K562 (cell line): ENCODE measurements around the gene CADPS2.

Experiments used
- BHLHE40 ChIP-seq: IDR thresholded peaks from 2 replicates; pipeline ENCODE4 v1.6.1; 2011; ENCODE audit warnings: low read length, improper control_type of control experiment
- CTCF ChIP-seq, 3 experiments: IDR thresholded peaks in 2 of 3; conservative IDR thresholded peaks in 1 of 3; 2 replicates each; pipeline ENCODE4 v1.5.1; 2011 to 2012; ENCODE audit warnings: low read length in 3 of 3, mild to moderate bottlenecking in 3 of 3, control low read depth in 2 of 3, improper control_type of control experiment in 1 of 3, inconsistent platforms in 1 of 3, low read depth in 1 of 3, mixed read lengths in 1 of 3, moderate library complexity in 1 of 3; ENCODE audit not compliant: insufficient read depth in 2 of 3
- JUN ChIP-seq, 2 experiments: sonication (generic) in 1 of 2; formaldehyde crosslinking in 1 of 2; IDR thresholded peaks; 2 replicates each; pipeline versions ENCODE4 v1.6.1 to v1.8.0; 2012 to 2022; ENCODE audit warnings: borderline replicate concordance in 2 of 2, mild to moderate bottlenecking in 2 of 2, improper control_type of control experiment in 1 of 2, low read depth in 1 of 2, low read length in 1 of 2, missing genetic modification reagents in 1 of 2
- POLR2AphosphoS2 ChIP-seq: IDR thresholded peaks from 2 replicates; pipeline ENCODE4 v1.6.1; 2012; ENCODE audit warnings: low read length, improper control_type of control experiment
- RBM15 ChIP-seq: fragments of 200-400 bp; formaldehyde crosslinking; IDR thresholded peaks from 2 replicates; pipeline ENCODE4 v1.6.1; 2018; ENCODE audit warnings: mild to moderate bottlenecking, low read length, moderate library complexity; ENCODE audit not compliant: insufficient read depth
- ZNF24 ChIP-seq: fragments of 450-650 bp; IDR thresholded peaks from 2 replicates; pipeline ENCODE4 v1.6.1; 2016
- TF ChIP-seq, protein P1 (sequence below): fragments of 450-650 bp; IDR thresholded peaks from 2 replicates; pipeline ENCODE4 v1.6.1; 2016; ENCODE audit warnings: borderline replicate concordance

DNA sequence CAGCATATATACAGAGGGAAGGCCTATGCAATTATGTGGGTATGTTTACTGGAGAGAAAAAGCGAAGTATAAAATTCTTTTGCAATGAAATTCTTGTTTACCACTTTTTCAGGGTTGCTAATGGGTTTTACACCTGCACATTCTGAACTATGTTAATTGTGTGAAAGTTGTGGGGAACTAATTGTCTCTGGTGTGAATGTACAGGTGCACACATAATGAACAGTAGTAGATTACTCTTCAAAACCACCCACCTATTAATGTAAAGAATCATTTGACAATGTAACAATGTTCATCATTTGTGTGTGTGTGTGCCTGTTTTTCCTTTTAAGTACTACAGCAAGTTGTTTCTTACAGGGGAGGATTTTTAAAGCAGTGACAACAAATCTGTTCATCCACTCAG lies 501.7 kb downstream of the CADPS2 start:
- TF ChIP-seq, protein P1, sequence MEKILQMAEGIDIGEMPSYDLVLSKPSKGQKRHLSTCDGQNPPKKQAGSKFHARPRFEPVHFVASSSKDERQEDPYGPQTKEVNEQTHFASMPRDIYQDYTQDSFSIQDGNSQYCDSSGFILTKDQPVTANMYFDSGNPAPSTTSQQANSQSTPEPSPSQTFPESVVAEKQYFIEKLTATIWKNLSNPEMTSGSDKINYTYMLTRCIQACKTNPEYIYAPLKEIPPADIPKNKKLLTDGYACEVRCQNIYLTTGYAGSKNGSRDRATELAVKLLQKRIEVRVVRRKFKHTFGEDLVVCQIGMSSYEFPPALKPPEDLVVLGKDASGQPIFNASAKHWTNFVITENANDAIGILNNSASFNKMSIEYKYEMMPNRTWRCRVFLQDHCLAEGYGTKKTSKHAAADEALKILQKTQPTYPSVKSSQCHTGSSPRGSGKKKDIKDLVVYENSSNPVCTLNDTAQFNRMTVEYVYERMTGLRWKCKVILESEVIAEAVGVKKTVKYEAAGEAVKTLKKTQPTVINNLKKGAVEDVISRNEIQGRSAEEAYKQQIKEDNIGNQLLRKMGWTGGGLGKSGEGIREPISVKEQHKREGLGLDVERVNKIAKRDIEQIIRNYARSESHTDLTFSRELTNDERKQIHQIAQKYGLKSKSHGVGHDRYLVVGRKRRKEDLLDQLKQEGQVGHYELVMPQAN, result no peak
- no peak for TF ChIP-seq POLR2AphosphoS2
- no peak for TF ChIP-seq ZNF24
- TF ChIP-seq BHLHE40, result no peak
- TF ChIP-seq RBM15, result no peak
- no peak for TF ChIP-seq JUN (IDR thresholded peaks at IDR 0.05; ENCODE audit: borderline replicate concordance, low read depth, low read length)
- TF ChIP-seq JUN (CRISPR knock-in tag; IDR thresholded peaks at IDR 0.05; ENCODE audit: borderline replicate concordance), result no peak
- TF ChIP-seq CTCF (IDR thresholded peaks at IDR 0.05 in 2 of 3, conservative IDR thresholded peaks at IDR 0.05 in 1 of 3; ENCODE audit: insufficient read depth in 2 of 3, low read depth in 1 of 3, low read length in 3 of 3), result no peak
